ENCODE data around the gene BABAM2.
"Not testable (repeated sequence)": the region's sequence is repeated elsewhere in the genome, so short reads cannot be mapped to it uniquely, and the experiment has no call there.

The BABAM2 gene

DNA sequence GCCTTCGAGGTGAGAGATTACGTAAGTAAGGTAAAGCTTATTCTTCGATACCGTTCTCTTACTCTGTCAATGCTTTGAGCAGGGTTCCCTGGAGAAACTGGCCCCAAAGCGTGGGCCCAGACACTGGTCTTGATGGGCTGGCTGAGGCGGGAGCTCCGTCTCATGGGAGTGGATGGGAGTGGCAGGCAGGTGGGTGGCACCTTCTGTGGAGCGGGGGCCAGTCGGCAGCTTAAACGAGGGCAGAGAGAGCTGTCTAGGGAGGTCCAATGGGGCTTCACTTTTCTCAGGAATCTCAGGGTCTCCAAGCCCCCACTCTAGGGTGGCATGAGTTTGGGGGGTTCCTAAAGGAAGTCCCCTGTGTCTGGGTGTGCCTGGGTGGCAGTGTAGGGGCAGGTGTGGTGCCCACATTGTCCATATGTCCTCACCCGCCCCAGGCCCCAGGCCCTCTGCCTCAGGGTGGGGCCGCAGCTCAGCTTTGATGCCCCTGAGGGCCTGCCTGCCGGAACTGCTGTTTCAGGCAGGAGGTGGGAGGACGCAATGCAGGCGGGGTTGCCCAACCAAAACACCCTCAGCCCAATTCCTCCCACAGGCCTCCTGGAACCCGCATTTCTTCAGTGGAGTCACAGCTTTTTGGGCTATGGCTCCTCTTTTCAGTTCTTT is 469.7 kb downstream of the BABAM2 start:
- H3K4me3 ChIP-seq (ENCODE audit: low read length) = no peak overlapping the region
- DNase-seq (ENCODE audit: low read depth, low spot score) = no peak

DNA sequence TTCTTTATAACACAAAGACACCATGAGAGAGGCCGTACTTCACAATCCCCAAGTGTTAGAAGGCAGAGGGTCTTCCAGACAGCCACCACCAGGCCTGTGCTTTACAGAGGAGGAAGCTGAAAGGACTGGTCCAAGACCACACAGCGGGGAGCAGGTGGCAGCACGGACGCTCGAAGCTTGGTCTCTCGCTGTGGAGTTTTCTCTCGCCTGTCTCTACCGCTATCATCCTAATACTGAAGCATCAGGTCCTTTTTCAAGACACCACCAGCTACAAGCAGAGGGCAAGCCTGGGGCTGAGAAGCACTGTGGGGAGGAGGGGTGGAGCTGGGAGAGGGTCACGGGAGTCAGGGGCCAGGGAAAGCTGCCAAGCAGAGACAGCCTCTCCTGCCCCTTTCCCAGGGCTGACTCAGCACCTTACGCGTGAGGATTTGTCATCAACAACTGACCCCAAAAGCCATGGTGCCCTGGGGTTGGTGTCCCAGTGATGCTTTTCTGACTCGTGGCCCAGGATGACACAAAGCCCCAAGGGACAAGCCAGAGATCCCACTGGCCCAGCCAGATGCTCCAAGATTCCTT is 470.3 kb downstream of the BABAM2 start:
- H3K4me3 ChIP-seq (ENCODE audit: low read length) = no peak overlapping the region
- no peak for DNase-seq (ENCODE audit: low read depth, low spot score)

DNA sequence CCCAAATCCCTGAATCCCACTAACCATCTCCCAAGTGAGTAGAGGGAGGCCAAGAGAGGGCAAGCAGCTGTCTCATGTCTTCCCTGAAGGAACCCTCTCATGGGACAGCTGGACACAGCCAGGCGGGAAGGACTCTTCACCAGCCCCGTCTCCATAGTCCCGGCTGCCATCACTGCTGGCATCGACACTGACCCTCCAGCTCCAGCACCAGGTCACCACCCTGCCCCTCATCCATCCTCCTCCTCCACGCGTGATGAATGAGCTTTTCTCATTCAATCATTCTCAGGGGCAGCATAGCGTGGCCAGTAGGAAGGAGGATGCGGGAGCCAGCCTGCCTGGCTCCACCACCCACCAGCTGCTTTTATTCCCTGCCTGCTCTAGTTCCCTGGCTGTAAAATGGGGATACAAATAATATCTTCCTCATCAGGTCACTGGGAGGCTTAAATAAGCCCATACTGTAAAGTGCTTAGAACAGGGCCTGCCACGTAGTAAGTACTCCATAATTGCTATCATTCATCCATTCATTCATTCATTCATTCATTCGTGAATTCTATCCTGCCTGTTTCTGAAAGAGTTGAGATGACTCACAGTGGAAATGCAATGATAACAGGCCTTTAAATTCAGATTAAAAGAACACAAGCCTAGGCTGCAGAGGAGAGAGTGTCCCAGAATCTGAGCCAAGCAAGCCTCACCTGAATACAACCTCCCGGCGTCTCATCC is 471.6 kb downstream of the BABAM2 start:
- no peak overlapping the region for H3K4me3 ChIP-seq (ENCODE audit: low read length)
- no peak for DNase-seq (ENCODE audit: low read depth, low spot score)

DNA sequence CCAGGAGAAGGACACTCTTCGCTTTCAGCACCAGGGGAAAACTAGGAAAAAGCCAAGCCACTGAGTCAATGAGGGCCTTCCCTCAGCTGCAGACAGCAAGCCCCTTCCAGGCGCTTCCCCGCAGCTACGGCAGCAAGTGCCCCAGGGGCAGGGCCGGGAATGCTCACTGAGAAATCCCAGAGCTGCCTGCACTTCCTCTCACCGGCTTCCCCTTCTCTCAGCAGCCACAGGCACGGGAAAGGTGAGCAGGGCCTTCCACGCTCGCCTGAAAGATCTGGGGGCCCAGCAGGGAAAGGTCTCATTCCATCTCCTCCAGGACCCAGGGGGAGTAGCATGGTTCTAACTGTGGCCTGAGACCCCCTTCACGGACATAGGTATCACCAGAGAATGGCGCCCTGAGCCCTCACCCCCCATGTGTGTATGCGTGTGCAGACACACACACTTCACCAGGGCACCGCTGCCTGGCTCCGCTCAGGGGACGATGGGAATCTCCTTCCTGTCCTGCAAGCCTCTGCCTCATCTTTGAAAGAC is 472.5 kb downstream of the BABAM2 start:
- DNase-seq (ENCODE audit: low read depth, low spot score) = no peak

DNA sequence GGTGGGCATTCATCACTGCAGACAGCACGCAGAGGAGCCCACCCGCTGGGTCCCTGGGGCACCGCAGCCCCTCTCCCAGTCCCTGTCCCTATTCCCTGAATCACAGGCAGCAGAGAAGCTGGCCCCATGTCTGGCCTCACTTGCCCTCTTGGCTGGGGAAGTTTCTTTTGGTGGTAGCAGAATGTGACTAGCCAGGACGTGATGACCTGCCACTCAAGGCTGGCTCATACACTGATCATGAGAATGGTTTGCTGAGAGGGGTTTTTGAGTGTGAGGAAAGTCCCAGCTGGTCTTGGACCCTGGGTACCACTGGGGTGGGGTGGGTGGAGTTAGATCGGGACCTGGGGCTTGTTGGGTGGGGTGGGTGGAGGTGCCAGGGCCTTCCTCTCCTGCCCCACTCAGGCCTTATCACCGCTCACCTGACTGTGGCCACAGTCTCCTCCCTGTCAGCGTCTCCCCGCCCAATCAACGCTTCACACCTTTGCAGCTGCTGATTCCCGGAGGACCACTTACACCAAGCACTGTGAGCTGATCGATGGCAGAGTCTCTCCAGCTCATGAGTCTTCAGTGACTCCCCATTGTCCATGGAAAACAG is 473.3 kb downstream of the BABAM2 start:
- no peak for DNase-seq (ENCODE audit: low read depth, low spot score)
- H3K4me3 ChIP-seq (ENCODE audit: low read length) = no peak overlapping the region

More for the DNA sequence above, 472.5 kb downstream of the BABAM2 start:
- H3K4me3 ChIP-seq (ENCODE audit: low read length) = no peak overlapping the region

DNA sequence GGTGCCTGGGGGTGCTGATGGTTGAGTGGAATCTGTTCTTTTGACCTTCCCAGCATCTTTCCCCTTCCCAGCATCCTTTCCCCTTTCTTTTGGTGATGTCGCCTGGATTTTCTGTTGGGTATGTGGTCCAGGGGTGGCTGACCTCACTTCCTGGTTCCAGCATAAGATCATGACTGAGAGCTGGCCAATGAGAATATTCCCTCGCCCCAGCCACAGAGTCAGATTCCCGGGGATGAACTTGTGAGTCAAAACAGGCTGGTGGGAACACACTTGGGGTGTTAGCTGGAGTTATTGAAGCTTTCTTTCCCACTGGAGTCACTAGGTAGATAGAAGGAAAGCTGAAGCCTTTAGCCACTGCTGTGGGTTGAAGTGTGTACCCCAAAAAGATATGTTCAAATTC is 474.1 kb downstream of the BABAM2 start:
- H3K4me3 ChIP-seq (ENCODE audit: low read length) = no peak overlapping the region
- no peak for DNase-seq (ENCODE audit: low read depth, low spot score)

DNA sequence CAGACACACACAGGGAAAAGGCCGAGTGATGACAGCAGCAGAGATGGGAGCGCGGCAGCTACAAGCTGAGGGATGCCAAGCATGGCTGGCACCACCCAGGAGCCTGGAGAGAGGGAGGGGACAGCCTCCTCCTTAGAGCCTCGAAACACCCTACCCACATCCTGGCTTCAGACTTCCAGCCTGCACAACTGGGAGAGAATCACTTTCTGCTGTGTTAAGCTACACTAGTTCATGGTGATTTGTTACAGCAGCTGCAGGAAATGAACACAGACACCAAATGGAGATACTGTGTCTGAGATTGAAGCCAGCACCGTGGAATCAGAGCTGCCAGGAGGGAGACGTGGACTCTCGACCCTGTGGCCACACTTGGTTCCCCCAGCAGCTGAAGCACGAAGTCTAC is 474.6 kb downstream of the BABAM2 start:
- H3K4me3 ChIP-seq (ENCODE audit: low read length) = no peak overlapping the region
- no peak for DNase-seq (ENCODE audit: low read depth, low spot score)

DNA sequence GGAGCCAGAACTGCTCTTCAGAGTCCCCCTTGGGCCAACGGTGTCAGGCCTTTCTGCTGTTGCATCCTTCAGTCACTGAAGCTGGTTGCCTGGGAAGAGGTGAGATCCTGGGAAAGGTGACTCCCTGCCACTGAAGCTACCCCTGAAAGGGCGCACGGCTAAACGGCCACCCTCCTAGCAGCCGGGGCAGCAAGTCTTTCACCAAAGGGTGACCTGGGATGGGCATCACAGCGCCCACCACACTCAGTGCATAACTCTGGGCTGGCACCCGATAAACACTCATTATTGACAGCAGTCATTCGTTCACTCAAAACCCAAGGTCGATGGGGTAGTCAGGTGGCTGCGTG is 475.6 kb downstream of the BABAM2 start:
- H3K4me3 ChIP-seq (ENCODE audit: low read length) = peak overlapping the region; percentile 35
- DNase-seq (ENCODE audit: low read depth, low spot score) = no peak

DNA sequence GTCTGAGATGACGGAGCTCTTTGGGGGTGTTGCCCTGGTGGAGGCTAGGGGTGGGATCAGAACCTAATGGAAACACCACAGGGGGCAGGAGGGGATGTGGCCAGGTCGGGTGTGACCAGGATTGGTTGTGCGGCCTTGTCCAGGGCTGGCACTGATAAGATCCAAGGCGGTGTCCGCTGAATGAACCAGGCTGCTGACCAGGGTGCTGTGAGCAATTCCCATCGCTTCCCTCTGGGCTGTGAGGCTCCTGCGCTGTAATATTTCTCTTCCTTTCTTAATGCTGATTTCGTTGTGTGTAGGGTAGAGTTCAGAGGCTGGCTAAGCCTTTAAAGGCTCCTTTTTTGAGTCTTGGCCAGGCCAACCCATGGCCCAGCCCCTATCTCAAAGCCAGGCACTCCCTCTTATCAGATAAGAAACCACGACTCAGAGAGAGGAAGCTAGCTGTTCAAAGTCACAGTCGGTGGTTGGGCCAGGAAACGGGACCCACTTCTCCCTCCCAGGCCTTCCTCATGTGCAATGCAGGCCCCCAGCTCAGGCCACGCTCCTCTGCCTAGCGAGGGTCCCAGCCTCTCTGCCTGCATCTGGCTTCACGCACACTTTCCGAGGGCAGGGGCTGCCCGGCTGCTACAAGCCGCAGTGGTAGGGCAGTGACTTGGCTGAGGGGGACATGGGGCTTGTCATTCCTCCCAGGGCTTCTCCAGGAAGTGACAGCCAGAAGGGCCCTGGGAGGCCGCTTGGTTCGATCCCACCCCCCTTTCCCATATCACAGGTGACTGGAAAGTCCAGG is 476.2 kb downstream of the BABAM2 start:
- peak; percentile 92 for DNase-seq (ENCODE audit: low read depth, low spot score)
- peak overlapping the region; percentile 35 for H3K4me3 ChIP-seq (ENCODE audit: low read length)

DNA sequence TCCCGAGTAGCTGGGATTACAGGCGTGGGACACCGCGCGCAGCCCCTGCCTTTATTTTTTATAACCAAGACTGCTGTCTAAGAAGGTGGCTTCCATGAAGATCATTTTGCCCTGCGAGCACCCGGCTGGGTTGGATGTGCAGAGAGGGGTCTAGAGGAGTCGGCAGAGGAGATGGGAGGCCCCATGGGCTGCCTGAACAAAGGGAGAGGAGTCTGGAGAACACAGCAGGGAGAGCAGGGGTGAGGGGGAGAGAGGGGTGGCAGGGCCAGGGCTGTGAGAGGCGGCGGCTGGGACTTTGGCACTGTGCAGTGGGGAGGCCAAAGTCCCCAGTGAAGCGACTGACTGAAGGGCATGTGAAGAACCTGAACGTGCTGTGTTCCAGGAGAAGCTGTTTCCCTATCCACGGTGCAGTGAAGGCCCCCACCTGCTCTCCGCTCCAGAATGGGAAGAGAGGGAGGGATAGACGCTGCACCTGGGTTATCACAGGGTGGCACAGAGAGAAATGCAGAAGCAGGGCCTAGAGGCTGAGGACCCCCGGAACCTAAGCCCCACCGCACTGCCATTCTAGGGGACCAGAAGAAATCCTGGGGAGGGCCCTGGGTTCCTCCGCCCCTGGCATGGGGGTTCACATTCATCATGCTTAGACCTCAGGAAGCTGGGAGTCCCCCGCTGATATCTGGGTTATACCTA is 477.3 kb downstream of the BABAM2 start:
- no peak overlapping the region for H3K4me3 ChIP-seq (ENCODE audit: low read length)
- no peak for DNase-seq (ENCODE audit: low read depth, low spot score)

DNA sequence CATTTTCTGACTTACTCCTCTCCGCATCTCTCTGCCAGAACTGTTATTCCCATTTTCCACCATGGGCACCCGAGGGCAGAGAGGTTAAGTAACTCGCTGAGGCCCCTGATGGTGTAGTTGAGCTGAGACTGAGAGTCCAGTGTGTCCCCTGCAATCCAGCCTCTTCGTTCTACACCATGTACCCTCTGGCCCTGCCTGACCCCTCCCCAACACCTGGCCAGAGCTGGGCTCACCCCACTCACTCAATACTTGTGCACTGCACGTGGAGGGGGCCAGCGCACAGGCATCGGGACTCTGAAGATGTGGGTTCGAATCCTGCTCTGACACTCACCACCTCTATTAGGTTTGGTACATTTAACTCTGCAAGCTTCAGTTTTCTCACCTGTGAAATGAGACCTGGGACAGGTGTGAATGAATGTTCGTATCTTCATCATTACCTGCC is 477.8 kb downstream of the BABAM2 start:
- H3K4me3 ChIP-seq (ENCODE audit: low read length) = no peak overlapping the region
- DNase-seq (ENCODE audit: low read depth, low spot score) = no peak

DNA sequence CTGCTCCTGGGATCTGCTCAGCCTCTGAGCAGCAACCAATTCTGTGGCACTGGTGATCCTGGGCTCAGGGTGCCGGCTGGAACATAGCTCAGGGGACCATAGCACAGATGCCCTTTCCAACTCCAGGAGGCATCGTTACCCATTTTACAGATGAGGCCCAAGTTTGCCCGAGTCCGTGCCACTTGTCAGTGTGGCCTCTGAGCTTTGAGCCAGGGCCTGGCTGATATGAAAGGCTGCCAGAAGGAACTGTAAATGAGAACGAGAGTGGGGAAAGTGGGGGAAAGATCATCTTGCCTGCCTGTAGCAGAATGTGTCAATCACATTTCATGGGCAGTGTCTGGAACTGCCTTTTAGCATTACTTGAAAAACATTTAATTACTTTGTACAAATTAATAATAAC is 478.8 kb downstream of the BABAM2 start:
- no peak for DNase-seq (ENCODE audit: low read depth, low spot score)
- H3K4me3 ChIP-seq (ENCODE audit: low read length) = no peak overlapping the region

DNA sequence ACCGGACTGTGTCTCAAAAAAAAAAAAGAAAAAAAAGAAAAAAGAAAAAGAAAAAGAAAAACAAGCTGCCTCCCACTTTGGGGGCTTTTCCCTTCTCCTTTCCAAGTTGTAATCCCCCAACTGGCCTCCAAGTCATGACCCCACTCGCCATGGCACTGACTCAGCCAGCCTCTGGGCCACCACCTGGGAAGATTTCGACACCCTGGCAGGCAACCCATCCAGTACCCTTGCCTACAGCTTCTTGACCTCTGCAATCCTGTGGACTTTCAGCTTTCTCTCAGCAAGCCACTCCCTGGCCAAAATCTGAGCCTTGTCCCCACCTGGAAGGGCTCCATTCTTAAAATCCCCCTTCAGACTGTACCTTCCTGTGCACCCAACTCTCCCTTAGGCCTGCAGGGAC is 479.8 kb downstream of the BABAM2 start:
- DNase-seq (ENCODE audit: low read depth, low spot score) = no peak
- H3K4me3 ChIP-seq (ENCODE audit: low read length) = no peak overlapping the region

DNA sequence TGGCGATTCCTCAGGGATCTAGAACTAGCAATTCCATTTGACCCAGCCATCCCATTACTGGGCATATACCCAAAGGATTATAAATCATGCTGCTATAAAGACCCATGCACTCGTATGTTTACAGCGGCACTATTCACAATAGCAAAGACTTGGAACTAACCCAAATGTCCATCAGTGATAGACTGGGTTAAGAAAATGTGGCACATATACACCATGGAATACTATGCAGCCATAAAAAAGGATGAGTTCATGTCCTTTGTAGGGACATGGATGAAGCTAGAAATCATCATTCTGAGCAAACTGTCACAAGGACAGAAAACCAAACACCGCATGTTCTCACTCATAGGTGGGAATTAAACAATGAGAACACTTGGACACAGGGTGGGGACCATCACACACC is 481.2 kb downstream of the BABAM2 start:
- DNase-seq (ENCODE audit: low read depth, low spot score); H3K4me3 ChIP-seq (ENCODE audit: low read length): not testable (repeated sequence)

DNA sequence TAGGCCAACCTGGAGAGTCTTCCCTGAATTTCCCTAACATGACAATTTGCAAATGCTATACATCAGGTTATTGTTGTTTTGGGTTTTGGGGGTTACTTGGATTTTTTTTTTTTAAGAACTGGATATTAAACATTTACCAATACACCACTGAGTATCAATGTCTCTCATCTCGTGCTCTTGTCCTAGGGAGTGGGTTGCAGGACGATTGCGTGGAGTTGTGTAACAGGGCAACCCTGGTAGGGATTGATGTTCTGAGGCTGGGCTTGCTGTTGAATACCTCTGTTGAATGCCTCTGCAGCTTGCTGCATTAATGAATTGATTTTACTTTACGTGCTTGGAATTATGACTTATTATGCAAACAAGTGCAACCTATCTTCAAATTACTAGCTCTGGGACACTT is 483.3 kb downstream of the BABAM2 start:
- no peak overlapping the region for H3K4me3 ChIP-seq (ENCODE audit: low read length)
- no peak for DNase-seq (ENCODE audit: low read depth, low spot score)

DNA sequence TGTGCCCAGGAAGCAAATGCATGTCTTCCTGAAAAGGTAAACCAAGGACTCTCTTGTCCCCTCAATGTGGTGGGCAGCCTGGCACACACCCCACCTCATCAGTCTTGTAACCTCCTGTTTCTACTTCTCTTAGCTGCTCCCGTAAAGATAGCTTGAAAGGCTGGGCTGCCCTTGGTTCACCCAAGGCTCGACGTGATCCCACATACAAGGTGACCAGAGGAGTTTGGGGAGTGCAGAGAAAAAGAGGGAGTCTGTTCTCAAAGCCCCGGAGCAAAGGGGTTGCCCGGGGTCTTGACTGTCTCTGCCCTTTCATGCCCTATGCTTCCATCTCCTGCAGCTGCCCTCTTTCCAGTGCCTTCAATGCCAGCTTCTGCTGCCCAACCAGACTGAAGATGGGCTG is 483.8 kb downstream of the BABAM2 start:
- no peak for DNase-seq (ENCODE audit: low read depth, low spot score)
- no peak overlapping the region for H3K4me3 ChIP-seq (ENCODE audit: low read length)

DNA sequence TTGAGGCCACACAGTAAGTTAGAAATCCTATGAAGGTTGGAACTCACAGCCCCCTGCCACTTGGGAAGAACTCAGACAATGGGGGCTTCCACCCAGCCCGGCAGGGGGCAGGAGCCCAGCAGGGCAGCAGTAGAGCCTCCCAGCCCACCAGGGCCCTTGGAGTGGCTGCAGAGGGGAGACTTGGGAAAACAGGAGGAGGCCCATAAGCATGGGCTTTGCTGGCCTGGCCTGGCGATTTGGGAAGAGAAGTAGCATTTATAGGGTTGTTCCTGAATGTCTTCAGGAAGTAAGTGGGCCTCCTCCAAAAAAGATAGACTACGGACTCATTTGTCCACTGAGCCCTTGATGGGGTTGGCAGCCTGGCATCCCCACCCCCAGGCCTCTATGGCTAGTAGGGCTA is 484.7 kb downstream of the BABAM2 start:
- no peak overlapping the region for H3K4me3 ChIP-seq (ENCODE audit: low read length)
- DNase-seq (ENCODE audit: low read depth, low spot score) = no peak

DNA sequence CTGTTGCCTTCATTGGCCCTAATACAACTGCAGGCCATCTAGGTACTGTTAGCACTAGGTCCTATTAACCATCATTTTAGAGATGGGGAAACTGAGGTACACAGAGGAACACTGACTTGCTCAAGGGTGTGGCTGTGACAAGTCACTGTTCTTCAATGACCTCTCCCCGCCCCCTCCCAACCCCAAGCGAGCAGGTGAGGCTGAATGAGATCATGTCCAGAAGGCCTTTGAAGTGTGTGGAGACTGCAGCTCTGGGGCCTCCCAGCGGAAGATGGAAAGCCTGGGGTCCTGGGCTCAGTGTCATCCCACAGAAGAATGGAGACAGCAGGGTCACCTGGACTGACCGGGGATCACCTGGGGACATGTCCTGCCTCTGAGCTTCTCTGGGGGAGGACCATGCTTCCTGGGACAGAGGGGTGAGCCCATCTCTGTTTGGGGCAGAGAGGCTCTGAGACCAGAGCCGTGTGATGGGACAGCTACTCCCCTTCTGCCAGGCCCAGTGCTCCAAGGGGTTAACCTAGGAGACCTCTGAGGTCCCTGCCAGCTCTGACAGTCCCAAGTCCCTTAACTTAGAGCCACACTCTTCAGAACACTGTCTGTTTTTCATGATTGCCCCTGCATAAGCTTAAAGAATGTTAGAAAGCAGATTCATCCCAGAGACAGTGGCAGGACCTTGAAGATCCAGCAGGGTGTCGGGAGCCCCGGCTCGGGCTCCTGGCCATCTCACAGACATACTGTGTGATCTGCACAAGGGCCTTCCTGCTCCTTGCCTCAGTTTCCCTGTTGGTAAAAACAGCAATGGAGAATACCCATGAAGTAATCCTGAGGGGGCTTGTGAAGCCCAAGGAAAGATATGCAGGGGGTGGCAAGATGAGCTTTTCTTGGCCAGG is 485.5 kb downstream of the BABAM2 start:
- no peak for DNase-seq (ENCODE audit: low read depth, low spot score)
- H3K4me3 ChIP-seq (ENCODE audit: low read length) = no peak overlapping the region
